Measurements from ENCODE around the gene TSPEAR.
"Not testable (repeated sequence)": the region's sequence is repeated elsewhere in the genome, so short reads cannot be mapped to it uniquely, and the experiment has no call there.

TSPEAR gene

DNA sequence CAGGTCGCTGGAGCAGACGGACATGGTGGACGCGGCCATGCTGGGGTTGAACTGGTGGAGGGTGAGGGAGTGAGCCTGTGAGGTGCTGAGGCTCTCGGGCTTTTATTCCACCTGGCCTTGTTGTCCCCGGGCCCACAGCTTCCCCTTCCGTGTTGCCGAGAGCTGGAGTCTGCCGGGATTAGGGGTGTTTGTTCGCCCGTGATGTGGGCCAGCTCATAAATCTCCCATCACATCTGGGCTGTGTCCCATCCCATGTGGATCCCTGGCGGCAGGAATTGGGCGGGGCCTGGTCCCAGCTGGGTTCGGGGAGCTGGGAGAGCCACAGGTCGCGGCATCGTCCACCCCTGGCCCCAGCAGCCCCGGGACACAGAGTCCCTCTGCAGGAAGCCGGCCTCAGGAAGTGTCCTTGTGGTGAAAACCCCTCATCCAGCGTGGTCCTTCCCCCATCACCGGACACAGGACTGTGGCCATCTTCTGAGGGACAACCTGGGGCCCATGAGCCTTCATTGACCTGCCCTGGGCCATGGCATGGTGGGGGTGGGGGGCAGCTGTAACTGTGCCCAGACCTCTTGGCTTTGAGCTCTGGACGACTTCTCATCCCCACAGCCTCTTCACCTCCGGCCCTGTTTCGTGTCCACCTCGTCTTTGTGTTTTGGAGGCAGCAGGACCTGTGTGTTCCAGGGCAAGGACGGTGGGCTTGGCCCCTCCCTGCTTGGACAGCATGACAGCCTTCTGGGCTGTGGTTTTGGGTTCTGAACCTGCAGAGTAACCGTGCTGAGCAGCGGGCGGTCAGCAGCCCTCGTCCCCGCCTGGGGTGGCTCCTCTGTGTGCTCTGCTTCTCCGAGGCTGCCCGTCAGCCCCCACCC is 118.7 kb downstream of the TSPEAR start, which contains the start of gene KRTAP10-6:
Gene KRTAP10-6, minus strand, starts transcription at position 60 of the 866 bp plus-strand sequence. Its CDS starts 21 bp downstream, at position 39.
- no peak for TF ChIP-seq MYC (IDR thresholded peaks at IDR 0.05; ENCODE audit: low read depth, low read length)
- TF ChIP-seq CTCF (IDR thresholded peaks at IDR 0.05; ENCODE audit: low read depth, low read length), result no peak
- TF ChIP-seq, protein P1, sequence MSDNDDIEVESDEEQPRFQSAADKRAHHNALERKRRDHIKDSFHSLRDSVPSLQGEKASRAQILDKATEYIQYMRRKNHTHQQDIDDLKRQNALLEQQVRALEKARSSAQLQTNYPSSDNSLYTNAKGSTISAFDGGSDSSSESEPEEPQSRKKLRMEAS (IDR thresholded peaks at IDR 0.05; ENCODE audit: low read depth, low read length), result no peak
- H3K4me3 ChIP-seq (ENCODE audit: low read depth, low read length), result no peak within 1 kb of the TSS
- no peak for DNase-seq (ENCODE audit: low read depth)

- DNase-seq (ENCODE audit: low read depth), result not testable (repeated sequence)
Observed at GRCh38 chr21:44591801-44592130, 119.6 kb downstream of the TSPEAR start.

GRCh38 chr21:44590897-44591800 is 120.2 kb downstream of the TSPEAR start:
- not testable (repeated sequence) for DNase-seq (ENCODE audit: low read depth); H3K4me3 ChIP-seq (ENCODE audit: low read depth, low read length)

More at GRCh38 chr21:44591801-44592130, 119.6 kb downstream of the TSPEAR start:
- H3K4me3 ChIP-seq (ENCODE audit: low read depth, low read length), result not testable (repeated sequence)

- H3K4me3 ChIP-seq (ENCODE audit: low read depth, low read length), result no peak overlapping the region
- TF ChIP-seq MYC (IDR thresholded peaks at IDR 0.05; ENCODE audit: low read depth, low read length) (no peak), POLR2A (IDR thresholded peaks at IDR 0.05; ENCODE audit: extremely low read depth, insufficient read length) (no peak), CTCF (IDR thresholded peaks at IDR 0.05; ENCODE audit: low read depth, low read length) (no peak)
- TF ChIP-seq, protein P1 (IDR thresholded peaks at IDR 0.05; ENCODE audit: low read depth, low read length), result no peak
- no peak for DNase-seq (ENCODE audit: low read depth)
Observed at GRCh38 chr21:44590311-44590721, 121.1 kb downstream of the TSPEAR start.

DNA sequence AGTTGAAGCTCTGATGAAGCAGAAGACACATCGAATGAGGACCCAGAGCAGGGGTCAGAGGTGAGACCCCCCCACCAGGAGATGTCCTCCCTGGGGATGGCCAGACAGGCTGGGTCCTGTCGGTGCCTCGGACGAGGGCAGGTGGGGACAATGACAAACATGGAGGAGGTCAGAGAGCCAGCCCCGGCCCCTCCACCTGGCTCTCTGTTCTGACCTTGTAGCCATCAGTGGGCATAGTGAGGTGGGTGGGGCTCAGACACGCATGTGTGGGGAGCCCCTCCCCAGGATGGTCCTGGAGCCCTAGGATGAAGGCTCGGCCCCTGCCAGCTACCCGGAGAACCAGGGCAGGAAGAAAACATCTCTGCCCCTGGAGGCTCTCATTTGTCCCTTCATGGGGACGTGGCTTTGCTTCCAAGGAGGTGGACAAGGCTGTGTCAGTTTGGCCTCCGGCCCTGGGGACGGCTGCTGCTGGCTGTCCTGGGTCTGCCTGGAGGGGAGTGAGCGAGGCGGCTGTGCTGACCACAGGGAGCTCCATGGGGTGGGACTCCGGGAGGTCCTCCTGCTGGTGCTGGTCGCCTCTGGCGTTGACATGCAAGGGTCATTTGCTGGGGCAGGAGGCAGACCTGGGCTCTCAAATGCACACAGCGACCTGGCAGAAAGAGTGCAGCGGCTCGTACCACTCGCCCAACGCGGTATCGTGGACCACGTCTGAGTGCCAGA is 121.6 kb downstream of the TSPEAR start:
- no peak overlapping the region for H3K4me3 ChIP-seq (ENCODE audit: low read depth, low read length)
- no peak for TF ChIP-seq MYC (IDR thresholded peaks at IDR 0.05; ENCODE audit: low read depth, low read length)
- TF ChIP-seq POLR2A (IDR thresholded peaks at IDR 0.05; ENCODE audit: extremely low read depth, insufficient read length), result no peak
- TF ChIP-seq CTCF (IDR thresholded peaks at IDR 0.05; ENCODE audit: low read depth, low read length), result no peak
- TF ChIP-seq, protein P1 (IDR thresholded peaks at IDR 0.05; ENCODE audit: low read depth, low read length), result no peak
- DNase-seq (ENCODE audit: low read depth), result no peak

DNA sequence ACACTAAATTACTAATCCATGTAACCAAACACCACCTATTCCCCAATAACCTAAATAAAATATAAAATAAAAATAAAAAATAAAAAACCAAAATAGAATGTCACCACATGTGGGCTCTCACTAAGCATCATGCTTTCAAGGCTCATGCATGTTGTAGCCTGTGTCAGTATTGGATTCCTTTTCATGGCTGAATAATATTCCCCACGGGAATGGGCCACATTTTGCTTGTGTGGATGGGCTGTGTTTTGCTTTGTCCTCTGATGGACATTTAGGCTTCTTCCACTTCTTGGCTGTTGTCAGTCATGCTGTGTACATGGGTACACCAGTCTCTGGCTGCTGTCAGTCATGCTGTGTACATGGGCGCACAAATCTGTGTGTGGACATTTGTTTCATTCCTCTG is 122.3 kb downstream of the TSPEAR start:
- no peak for DNase-seq (ENCODE audit: low read depth)
- no peak for TF ChIP-seq POLR2A (IDR thresholded peaks at IDR 0.05; ENCODE audit: extremely low read depth, insufficient read length)
- no peak for TF ChIP-seq MYC (IDR thresholded peaks at IDR 0.05; ENCODE audit: low read depth, low read length)
- no peak for TF ChIP-seq CTCF (IDR thresholded peaks at IDR 0.05; ENCODE audit: low read depth, low read length)
- TF ChIP-seq, protein P1 (IDR thresholded peaks at IDR 0.05; ENCODE audit: low read depth, low read length), result no peak

More for the DNA sequence above, 122.3 kb downstream of the TSPEAR start:
- no peak overlapping the region for H3K4me3 ChIP-seq (ENCODE audit: low read depth, low read length)

Measured in NB4 (cell line).